DMS53 treated with DMSO at 0.1 percent for 48 hours (cell line): ENCODE results near the gene CD3E.
"Not testable (repeated sequence)": the region's sequence is repeated elsewhere in the genome, so short reads cannot be mapped to it uniquely, and the experiment has no call there.

Experiments used
- DNase-seq: peaks from one replicate; lab custom pipeline; 2025; ENCODE audit not compliant: unreplicated experiment; lab: John Stamatoyannopoulos, UW

Gene CD3E

DNA sequence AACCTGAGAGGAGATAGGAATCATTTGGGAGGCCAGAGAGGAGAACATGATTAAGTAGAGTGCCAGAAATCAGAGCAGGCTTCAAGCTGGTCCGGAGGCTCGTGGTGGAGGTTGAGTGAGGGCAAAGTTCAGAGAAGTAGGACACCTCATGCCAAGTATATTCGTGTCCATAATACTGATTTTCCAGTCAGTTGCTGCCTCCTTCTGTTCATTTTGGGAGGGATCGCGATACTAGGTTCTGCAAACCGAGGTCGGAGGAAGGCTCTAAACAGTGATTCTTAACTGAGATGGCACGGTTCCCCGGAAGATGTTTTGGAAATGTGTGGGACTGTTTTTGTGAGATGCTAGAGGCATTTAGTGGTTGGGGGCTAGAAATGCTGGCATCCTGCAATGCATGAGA is 13.6 kb upstream of the CD3E start:
- peak; percentile 74 for DNase-seq

DNA sequence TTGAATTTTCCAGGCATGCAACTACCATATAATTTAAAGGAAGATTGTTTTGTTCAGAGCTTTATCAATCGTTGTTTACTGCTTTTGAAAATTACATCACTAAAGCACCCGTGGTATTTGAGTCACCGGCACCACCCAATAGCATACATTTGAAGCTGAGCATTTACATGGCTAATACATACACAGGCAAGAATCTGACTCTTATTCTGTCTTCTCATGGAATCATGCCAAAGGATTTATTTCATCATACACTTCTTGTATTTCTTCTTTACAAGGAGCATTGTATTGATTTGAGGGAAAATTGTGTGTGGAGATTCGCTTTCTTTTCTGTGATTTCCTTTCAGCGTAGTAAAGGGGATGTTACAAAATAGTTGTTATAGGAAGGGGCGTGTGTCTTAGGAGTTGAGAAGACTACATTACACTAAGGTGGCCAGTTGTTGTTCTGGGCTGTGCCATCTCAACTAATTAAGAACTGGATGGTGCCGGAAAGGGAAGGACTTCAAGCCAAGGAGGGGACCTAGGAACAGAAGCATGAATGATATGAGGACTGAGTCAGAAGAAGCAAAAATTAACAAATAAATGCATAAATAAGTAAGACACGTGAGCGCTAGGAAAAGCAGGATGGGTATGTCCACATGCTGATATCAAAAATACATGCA is 12.9 kb upstream of the CD3E start:
- no peak for DNase-seq

DNA sequence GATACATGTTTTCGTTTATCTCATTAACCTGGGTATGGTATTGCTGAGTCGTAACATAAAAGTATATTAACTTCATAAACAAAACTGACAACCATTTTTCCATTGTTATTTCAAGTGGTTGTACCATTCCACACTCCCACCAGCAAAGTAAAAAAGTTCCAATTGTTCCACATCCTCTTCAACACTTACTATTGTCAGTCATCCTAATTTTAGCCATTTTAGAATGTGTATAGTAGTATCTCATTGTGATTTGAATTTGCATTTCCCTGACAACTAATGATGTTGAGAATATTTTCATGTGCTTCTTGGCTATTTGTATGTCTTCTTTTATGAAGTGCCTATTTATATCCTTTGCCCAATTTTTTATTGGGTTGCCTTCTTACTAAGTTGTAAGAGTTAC is 10.5 kb upstream of the CD3E start:
- no peak for DNase-seq

DNA sequence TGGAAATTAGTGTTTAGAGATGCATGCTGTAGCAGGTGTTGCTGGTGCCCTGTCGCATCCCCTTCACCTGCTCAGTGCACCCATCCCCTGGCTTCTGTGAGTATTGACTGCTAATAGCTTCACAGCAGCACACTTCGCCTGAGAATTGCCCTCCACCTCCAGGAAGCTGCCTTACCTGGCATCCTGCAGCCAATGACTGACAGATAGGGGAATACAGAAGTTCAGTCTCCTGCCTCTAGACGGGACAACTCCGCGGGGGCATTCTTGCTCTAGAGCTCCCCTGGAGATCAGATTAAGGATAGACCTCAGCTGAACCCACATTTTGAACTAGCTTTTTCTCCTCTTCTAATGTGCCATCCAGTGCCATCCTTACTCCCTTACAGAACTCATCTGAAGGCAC is 9.3 kb upstream of the CD3E start:
- DNase-seq = no peak

DNA sequence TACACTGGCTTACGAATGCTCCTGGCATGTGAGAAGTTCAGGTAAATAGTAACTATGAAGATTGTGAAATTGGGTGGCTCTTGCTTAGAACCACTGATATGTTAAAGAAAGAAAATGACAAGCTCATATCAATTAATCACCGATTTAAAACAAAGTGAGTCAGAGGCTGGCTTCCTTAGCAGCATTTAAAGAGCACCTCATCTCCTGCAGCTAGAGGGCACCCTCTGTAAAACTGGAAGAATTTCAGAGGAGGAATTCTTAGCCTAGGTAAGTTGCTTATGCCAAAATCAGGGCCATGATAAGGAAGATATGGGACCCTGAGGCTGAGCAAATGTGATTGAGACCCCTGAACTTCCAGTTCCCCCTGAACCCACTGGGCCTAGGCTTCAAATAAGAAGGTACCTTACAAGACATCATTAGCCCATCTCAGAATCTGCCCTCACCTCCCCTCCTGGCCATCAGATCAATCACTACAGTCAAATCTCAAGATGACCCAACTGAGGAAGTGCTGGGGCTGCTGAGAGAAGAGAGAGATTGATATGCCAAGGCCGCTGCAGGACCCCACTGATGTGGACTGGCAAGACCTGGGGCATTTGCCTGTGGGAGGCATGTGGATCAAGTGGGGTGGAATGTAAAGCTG is 8.6 kb upstream of the CD3E start:
- DNase-seq = peak; percentile 27

DNA sequence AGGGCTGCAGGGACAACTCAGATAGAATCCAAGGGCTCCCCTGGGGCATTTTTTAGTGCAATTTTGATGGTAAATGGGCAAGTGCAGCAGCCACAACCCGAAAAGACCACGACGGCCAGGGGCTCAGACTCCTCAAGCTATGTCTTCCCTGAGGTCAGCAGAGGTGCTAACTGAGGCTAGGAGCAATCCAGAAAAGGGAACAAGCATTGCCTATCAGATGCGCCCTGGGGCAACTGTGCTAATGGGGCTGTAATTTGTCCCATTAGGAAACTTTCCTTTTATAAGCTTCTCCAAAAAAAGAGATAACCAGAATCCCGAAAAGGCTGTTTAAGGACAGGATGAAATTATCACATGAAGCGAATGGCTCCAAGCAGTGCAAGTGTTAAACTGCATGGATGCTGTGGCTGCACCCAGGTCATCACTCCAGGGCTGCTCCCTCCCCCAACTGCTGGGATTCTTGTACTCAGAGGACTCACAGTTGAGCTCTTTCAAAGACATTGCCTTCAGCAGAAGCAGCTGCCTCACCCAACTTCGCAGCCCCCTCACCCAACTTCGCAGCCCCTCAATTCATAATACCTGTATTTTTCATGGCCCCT is 2.8 kb upstream of the CD3E start:
- DNase-seq = no peak

DNA sequence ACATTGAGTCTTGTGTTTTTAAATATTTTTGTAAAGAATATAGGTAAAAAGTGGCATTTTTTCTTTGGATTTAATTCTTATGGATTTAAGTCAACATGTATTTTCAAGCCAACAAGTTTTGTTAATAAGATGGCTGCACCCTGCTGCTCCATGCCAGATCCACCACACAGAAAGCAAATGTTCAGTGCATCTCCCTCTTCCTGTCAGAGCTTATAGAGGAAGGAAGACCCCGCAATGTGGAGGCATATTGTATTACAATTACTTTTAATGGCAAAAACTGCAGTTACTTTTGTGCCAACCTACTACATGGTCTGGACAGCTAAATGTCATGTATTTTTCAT is 333 bp upstream of the CD3E start:
- no peak for DNase-seq

DNA sequence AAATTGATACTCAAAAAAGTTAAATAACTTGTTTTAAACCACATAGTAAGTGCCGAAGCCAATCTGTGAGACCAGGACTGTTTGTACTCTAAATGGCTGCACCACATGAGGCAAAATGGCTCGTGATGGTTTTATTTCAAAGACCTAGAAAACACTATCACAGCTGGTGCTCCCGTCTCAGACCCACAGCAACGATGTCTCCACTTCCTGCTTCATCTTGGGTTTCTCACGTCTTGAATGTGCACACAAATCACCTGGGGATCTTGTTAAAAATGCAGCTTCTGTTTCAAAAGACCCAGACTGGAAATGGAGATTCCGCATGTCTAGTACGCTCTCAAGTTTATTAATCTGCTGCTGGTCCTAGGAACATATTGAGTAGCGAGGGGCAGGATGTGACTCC is 1.2 kb downstream of the CD3E start:
- DNase-seq = no peak

DNA sequence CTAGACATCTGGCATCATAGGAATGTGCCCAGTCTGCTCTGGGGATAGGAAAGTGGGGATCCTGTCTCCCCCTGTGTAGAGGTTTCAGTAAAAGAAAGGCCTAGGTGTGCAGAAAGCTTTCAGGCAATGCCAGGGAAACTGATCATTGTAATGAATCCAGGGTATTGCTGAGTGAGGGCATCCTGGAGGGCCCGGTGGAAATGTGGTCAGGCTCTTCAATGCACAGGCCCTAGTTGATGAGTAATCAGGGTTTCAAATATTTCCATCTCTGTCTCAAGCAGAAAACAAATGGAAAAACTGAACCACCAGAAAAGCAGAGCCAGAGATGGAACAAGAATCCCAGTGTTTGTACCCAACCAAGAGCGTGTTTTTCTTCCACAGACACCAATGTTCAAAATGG is 2.0 kb downstream of the CD3E start:
- no peak for DNase-seq

DNA sequence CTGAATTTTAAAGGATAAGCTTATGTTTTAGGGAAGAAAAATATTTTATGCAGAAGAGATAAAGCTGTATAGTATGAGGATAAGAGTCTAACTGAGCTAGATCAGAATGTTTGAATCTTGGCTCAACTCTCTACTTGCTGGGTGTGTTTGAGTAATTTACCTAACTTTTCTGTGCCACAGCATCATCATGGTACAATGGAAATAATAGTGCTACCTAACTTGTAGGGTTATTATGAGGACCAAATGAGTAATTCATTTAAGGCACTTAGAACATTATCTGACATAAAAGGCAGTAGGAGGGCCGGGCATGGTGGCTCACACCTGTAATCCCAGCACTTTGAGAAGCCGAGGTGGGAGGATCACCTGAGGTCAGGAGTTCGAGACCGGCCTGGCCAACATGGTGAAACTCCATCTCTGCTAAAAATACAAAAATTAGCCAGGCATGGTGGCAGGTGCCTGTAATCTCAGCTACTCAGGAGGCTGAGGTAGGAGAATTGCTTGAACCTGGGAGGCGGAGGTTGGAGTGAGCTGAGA is 4.5 kb downstream of the CD3E start:
- not testable (repeated sequence) for DNase-seq

DNA sequence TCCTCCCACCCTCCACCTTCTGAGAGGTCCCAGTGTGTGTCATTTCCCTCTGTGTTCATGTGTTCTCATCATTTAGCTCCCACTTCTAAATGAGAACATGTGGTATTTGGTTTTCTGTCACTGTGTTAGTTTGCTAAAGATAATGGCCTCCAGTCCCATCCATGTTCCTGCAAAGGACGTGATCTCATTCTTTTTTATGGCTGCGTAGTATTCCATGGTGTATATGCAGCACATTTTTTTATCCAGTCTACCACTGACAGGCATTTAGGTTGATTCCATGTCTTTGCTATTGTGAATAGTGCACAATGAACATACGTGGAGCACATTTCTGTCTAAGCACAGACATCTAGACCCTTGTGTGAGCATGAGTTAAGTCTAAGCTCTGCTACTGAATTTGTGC is 5.7 kb downstream of the CD3E start:
- DNase-seq = no peak

DNA sequence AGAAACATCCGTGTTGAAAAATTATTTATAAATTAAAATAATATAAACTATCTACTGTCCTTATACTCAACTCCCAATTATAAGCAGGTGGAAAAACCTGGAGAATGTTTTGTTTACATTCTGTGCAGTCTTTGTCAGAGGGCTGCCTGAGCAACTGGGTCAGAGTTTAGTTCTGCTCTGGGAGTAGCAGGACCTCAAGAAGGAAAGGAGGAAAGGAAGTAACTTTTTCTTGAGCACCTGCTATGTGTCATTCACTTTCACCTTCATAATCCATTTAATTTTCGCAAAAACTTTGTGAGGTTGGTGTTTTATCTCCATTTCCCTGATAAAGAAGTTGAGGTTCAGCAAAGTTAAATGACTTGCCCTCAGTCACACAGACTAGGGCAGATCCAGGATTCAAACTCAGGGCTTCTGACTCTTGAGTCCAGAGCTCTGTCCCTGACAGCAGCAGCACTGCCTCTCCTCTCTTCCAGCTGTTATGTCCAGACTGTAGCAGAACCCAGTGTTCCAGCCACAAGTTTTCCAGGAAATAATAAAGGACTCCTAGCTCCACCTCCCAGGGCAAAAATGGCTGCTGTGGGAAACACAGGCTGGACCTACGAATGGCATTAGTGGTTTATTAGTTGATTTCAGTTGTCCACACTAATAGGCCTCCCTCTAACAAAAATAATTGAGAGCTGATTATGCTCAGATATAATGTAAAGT is 6.4 kb downstream of the CD3E start:
- no peak for DNase-seq

DNA sequence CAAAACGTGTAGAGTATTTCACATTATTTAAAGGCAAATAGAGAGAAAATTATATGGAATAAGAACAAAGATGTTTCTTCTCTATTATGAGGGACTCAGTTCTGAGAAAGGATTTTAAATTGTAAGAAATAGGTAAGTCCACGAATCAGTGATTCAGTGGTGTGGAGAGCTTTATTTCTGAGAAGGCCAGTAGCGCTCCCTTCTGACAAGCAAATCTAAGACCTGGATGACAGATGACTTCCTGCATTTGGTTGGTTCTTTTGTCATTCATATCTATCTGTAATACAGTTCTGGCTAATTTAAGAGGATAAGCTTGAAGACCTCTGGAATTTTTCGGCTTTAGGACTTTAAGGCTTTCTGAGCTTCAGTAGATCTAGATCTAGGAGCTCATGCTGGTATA is 7.0 kb downstream of the CD3E start:
- DNase-seq = no peak

DNA sequence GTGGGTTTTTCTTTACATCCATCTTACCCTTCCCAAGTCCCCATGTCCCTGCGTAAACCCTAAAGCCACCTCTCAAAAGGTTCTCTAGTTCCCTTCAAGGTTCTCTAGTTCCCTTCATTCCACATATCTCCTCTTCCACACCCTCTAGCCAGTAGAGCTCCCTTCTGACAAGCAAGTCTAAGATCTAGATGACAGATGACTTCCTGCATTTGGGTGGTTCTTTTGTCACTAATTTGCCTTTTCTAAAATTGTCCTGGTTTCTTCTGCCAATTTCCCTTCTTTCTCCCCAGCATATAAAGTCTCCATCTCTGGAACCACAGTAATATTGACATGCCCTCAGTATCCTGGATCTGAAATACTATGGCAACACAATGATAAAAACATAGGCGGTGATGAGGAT is 7.8 kb downstream of the CD3E start:
- no peak for DNase-seq

DNA sequence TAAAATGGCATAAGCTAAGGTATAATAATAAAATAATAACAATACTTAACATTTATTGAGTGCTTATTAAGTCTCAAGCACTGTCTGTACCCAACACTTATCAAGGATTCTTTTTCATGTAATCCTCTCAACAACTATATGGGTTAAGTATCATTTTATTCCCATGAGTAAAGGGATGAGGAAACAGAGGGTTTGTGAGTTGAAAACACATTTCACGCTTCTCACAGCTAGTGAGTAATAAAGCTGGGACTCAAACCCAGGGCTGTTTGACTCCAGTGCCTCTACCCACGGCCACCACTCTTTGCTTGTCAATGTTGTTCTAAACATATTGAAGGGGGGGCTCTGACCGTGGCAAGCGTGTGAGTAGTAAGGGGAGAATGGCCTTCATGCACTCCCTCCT is 8.7 kb downstream of the CD3E start:
- no peak for DNase-seq

DNA sequence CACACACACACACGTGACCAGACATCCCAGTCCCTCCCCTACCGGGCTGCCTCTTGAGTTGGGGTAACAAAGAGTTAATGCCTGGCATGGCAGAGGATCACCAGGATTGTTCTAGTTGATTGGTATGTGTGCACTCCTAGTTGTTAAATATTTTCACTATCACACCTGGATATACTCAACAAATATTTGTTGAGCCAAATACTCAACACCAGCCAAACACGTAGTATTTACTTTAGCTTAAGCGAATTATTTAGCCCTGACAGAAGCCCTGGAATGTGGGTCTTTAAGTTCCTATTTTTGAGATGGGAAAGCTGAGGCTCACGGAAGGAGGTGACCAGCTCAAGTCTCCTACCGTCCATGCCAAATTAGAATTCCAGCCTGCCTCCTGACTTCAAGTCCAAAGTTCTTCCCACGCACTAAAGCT is 10.5 kb downstream of the CD3E start:
- peak; percentile 79 for DNase-seq

DNA sequence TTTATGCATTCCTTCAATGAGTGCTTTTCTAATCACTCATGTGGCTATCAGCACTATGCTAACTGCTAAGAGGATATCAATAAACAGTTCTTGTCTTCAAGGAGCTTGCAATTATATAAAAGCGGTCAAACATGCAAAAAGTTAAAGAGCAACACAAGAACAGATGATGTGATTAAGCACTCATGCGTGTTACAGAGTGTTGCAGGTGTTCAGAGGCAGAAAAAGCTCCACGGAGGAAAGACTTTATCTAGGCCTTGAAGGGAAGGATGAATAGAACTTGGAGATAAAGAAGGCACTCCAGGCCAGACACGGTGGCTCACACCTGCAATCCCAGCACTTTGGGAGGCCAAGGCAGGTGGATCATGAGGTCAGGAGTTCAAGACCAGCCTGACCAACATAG is 13.6 kb downstream of the CD3E start:
- no peak for DNase-seq

DNA sequence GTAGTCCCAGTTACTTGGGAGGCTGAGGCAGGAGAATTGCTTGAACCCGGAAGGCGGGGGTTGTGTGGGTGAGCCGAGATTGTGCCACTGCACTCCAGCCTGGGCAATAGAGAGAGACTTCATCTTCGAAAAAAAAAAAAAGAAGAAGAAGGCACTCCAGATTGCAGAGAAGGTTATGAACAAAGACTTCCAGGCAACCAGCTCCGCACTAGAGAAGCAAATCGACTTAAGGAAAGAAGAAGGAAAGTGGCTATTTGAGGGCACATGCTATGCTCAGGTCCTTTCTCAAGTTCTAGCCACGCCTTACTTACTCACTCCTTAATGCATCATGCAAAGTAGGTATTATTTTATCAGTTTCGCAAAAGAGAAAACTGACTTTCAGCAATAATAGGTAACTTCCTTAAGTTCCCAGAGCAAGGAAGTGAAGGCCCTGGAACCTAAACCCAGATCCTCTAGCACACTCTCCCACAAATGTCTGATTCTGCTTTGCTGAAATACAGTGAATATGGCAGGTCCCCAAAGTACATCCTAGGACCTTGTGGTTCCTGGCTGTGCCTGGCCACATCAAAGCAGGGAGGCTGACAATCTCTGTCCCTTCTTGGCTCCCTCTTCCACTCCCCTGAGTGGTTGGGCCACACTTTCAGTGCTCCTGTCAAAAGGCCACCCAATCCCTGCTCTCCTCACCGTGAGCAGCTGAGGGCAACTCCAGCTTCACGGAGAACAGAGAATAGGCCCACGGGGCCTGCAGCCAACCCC is 14.2 kb downstream of the CD3E start:
- DNase-seq = no peak

DNA sequence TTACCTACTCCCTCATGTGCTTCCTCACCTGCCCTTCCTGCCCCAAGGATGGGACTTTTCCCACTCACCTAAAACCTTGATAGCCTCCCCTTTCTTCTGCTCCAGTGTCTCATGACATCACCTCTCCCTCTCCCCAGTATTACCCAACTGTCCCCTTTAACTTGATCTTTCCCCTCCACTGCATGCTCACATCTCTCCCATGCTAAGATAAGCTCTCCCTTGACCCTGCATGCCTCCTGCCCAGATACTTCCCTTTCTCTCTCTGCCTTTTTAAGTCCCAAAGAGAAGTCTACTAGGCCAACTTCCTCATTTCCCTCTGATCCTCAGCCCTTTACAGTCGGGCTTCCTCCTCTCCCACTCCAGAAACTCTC is 14.8 kb downstream of the CD3E start:
- DNase-seq = no peak

DNA sequence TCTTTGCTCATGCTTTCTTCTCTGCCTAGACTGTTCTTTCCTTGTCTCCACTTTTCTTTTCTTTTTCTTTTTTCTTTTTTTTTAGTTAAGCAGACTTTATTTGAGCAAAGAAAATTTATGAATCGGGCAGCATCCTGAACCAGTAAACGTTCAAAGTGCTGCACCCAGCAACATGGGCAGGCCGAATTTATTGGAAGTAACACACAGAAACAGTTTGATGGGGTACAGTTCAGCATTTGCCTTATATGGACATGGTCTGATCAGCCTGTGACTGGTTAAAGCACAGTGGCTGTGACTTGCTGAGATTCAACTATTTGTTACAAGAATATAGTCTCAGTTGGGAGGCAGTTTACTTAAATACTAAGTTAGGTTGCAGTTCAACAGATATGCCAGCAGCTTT is 16.0 kb downstream of the CD3E start:
- DNase-seq = no peak

DNA sequence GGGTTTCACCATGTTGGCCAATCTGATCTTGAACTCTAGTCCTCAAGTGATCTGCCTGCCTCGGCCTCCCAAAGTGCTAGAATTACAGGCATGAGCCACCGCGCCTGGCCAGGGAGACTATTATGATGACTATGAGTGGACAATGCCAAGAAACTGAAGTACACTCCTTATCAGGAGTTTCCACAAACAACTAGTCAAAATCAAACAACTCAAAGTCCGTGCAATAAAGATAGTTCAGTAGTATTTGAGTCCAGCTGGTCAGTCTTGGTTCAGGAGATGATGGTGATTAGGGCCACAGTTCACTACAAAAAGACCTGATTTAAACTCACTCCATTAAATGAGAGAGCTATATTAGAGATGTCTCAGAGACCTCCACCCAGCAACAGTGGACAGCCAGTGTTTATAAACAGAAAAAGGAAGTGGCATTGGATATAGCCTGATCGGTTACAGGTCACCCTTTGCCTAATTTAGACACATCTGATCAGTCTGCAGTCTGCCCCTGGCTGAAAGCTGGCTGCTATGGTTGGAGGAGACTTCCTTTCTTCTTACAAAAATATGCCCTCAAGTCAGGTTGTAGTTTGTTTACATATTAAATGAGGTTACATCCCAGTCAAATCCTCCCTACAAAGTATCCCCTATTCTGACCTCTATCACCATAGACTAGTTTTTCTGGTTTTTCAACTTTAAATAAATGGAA is 17.0 kb downstream of the CD3E start:
- DNase-seq = peak; percentile 47
